ENCODE measurements around the gene AFG1L.

AFG1L gene

GRCh38 chr6:108494434-108494833 lies 199.6 kb downstream of the AFG1L start:
- Histone ChIP-seq H4K20me1 (ENCODE audit: insufficient read depth, low read length) (no peaks in the 10 kb centered on the region), H3K79me2 (ENCODE audit: insufficient read depth, low read length) (no peaks in the 10 kb centered on the region), H3K9me3 (ENCODE audit: insufficient read depth, low read length, severe bottlenecking) (no peaks in the 10 kb centered on the region), H3K4me2 (ENCODE audit: insufficient read depth, low read length) (no peak overlapping the region), H3K4me3 (ENCODE audit: low read depth in 1 of 2, low read length in 2 of 2) (no peak overlapping the region), H2AFZ (ENCODE audit: low read depth, low read length) (no peak overlapping the region), H3K4me1 (ENCODE audit: insufficient read depth, low read length) (no peaks in the 10 kb centered on the region), H3K27me3 (ENCODE audit: insufficient read depth, low read length, poor library complexity) (no peaks in the 10 kb centered on the region), H3K9ac (ENCODE audit: low read depth, low read length) (no peak overlapping the region), H3K27ac (ENCODE audit: low read length) (no peak overlapping the region), H3K36me3 (ENCODE audit: insufficient read depth, low read length) (0 out of 2 replicates have a peak, but pooled peaks cover 3% of the 10 kb centered on the region)
- no peak for ATAC-seq (ENCODE audit: insufficient read depth, low read depth)
- DNase-seq: no peak
- TF ChIP-seq CTCF (IDR thresholded peaks at IDR 0.05; ENCODE audit: borderline replicate concordance, extremely low read depth, low read length, poor library complexity, severe bottlenecking): no peak

- Histone ChIP-seq H3K27me3 (ENCODE audit: insufficient read depth, low read length, poor library complexity) (no peaks in the 10 kb centered on the region), H3K9ac (ENCODE audit: low read depth, low read length) (no peak overlapping the region), H4K20me1 (ENCODE audit: insufficient read depth, low read length) (no peaks in the 10 kb centered on the region), H3K9me3 (ENCODE audit: insufficient read depth, low read length, severe bottlenecking) (no peaks in the 10 kb centered on the region), H3K4me2 (ENCODE audit: insufficient read depth, low read length) (no peak overlapping the region), H3K36me3 (ENCODE audit: insufficient read depth, low read length) (0 out of 2 replicates have a peak, but pooled peaks cover 3% of the 10 kb centered on the region), H3K4me1 (ENCODE audit: insufficient read depth, low read length) (no peaks in the 10 kb centered on the region), H3K27ac (ENCODE audit: low read length) (no peak overlapping the region), H2AFZ (ENCODE audit: low read depth, low read length) (no peak overlapping the region), H3K79me2 (ENCODE audit: insufficient read depth, low read length) (no peaks in the 10 kb centered on the region), H3K4me3 (ENCODE audit: low read depth in 1 of 2, low read length in 2 of 2) (no peak overlapping the region)
- peak; percentile 63; the same call in 2 of the 3 replicates for ATAC-seq (ENCODE audit: insufficient read depth, low read depth)
- peak; percentile 32 for DNase-seq
- TF ChIP-seq CTCF (IDR thresholded peaks at IDR 0.05; ENCODE audit: borderline replicate concordance, extremely low read depth, low read length, poor library complexity, severe bottlenecking): peak; percentile 53
- TF ChIP-seq EZH2 (IDR thresholded peaks at IDR 0.05; ENCODE audit: borderline replicate concordance, low read depth, low read length, severe bottlenecking): no peak
Measured at GRCh38 chr6:108497883-108498282, 203.0 kb downstream of the AFG1L start.

DNA sequence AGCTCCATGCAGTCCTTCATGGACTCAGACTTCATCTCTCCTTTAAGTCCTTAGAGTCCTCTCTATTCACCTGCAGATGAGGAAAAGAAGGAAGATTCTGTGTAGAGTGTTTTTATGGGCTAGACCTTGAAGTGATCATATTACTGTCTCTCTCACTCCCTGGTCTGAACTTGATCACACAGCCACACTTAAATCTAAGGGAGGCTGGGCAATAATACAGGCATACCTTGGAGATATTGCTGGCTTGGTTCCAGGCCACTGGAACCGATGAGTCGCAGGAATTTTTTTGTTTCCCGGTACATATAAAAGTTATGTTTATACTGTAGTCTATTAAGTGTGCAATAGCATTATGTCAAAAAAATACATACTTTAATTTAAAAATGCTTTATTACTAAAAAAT lies 206.7 kb downstream of the AFG1L start:
- Histone ChIP-seq H3K9me3 (ENCODE audit: insufficient read depth, low read length, severe bottlenecking) (no peaks in the 10 kb centered on the region), H3K79me2 (ENCODE audit: insufficient read depth, low read length) (no peaks in the 10 kb centered on the region), H3K4me1 (ENCODE audit: insufficient read depth, low read length) (no peaks in the 10 kb centered on the region), H3K4me3 (ENCODE audit: low read depth in 1 of 2, low read length in 2 of 2) (no peak overlapping the region), H3K27ac (ENCODE audit: low read length) (no peak overlapping the region), H3K9ac (ENCODE audit: low read depth, low read length) (no peak overlapping the region), H4K20me1 (ENCODE audit: insufficient read depth, low read length) (no peaks in the 10 kb centered on the region), H2AFZ (ENCODE audit: low read depth, low read length) (no peak overlapping the region), H3K36me3 (ENCODE audit: insufficient read depth, low read length) (0 out of 2 replicates have a peak, but pooled peaks cover 3% of the 10 kb centered on the region), H3K4me2 (ENCODE audit: insufficient read depth, low read length) (no peak overlapping the region), H3K27me3 (ENCODE audit: insufficient read depth, low read length, poor library complexity) (no peaks in the 10 kb centered on the region)
- DNase-seq (no peak), ATAC-seq (ENCODE audit: insufficient read depth, low read depth) (no peak)
- TF ChIP-seq CTCF (IDR thresholded peaks at IDR 0.05; ENCODE audit: borderline replicate concordance, extremely low read depth, low read length, poor library complexity, severe bottlenecking): no peak
- no peak for TF ChIP-seq EZH2 (IDR thresholded peaks at IDR 0.05; ENCODE audit: borderline replicate concordance, low read depth, low read length, severe bottlenecking)

DNA sequence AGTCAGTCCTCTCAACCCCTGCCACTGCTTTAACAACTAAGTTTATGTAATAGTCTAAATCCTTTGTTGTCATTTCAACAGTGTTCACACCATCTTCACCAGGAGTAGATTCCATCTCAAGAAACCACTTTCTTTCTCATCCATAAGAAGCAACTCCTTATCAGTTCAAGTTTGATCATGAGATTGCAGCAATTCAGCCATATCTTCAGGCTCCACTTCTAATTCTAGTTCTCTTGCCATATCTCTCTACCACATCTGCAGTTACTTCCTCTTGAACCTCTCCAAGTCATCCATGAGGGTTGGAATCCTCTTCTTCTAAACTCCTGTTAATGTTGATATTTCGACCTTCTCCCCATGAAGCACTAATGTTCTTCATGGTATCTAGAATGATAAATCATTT lies 208.0 kb downstream of the AFG1L start:
- Histone ChIP-seq H3K4me2 (ENCODE audit: insufficient read depth, low read length) (no peak overlapping the region), H2AFZ (ENCODE audit: low read depth, low read length) (no peak overlapping the region), H4K20me1 (ENCODE audit: insufficient read depth, low read length) (no peaks in the 10 kb centered on the region), H3K4me1 (ENCODE audit: insufficient read depth, low read length) (no peaks in the 10 kb centered on the region), H3K79me2 (ENCODE audit: insufficient read depth, low read length) (no peaks in the 10 kb centered on the region), H3K4me3 (ENCODE audit: low read depth in 1 of 2, low read length in 2 of 2) (no peak overlapping the region), H3K27ac (ENCODE audit: low read length) (no peak overlapping the region), H3K36me3 (ENCODE audit: insufficient read depth, low read length) (0 out of 2 replicates have a peak, but pooled peaks cover 3% of the 10 kb centered on the region), H3K9ac (ENCODE audit: low read depth, low read length) (no peak overlapping the region), H3K9me3 (ENCODE audit: insufficient read depth, low read length, severe bottlenecking) (no peaks in the 10 kb centered on the region), H3K27me3 (ENCODE audit: insufficient read depth, low read length, poor library complexity) (no peaks in the 10 kb centered on the region)
- TF ChIP-seq CTCF (IDR thresholded peaks at IDR 0.05; ENCODE audit: borderline replicate concordance, extremely low read depth, low read length, poor library complexity, severe bottlenecking): no peak
- DNase-seq: no peak
- ATAC-seq (ENCODE audit: insufficient read depth, low read depth): no peak
